HG02870 (cell line): ENCODE data around the gene STX17.
A peak's percentile ranks its signal among the peaks of the same experiment; 100 is the strongest.

Experiments
- ATAC-seq: cut with Tn5 transposase; IDR thresholded peaks from one replicate; pipeline ENCODE4 v1.9.1; 2021; ENCODE audit warnings: mild to moderate bottlenecking, moderate library complexity; ENCODE audit not compliant: unreplicated experiment

STX17 gene

DNA sequence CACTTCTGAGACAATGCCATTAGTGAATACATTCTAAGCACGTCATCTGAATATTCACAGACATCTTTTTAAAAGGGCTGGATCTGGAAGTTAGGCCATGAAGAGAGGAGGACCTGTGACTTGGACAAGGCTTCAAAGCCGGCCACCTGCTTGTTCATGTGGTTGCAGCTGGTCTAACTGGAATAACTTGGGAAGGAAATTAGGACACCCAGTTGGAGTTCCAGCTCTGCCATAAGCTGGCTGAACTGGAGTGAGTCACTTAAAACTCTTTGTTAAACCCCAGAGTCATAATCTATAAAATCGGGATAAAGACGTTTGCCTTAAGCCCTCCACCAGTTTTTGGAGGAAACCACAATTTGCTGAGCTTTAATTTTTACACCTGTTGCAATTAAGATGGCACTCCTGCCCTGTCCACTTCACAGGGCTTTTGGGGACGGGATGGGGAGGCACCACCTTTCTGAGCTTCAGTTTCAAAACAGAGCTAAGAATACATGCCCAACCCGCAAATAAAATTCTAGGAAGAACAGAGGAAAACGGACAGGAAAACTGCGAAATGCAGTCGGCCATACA, 536 bp upstream of the STX17 start:
- ATAC-seq = no peak

DNA sequence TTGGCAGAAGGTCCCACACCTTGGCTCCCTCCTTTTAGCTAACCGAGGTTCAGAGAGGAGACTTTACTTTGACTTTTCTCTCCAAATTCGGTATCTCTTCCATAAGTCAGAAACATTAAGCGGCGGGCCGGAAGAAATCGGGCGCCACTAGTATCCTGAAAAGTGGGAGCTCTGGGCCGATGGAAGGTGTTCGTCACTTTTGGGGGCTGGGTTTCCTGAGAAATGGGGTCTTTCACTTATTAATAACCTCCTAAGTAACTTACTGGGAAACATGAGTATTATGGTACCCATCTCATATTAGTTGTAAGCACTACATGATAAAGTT, 716 bp downstream of the STX17 start:
- no peak for ATAC-seq

DNA sequence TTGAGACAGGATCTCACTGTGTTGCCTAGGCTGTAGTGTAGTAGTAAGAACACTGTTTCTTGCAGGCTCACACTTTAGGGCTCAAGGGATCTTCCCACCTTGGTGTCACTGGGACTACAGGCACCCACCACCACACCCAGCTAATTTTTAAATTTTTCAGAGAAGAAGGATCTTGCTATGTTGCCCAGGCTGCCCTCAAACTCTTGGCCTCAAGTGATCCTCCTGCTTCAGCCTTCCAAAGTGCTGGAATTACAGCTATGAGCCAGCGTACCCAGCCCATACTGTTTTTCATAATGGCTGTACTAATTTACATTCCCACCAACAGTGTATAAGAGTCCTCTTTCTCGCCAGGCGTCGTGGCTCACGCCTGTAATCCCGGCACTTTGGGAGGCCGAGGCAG, 5.1 kb downstream of the STX17 start:
- ATAC-seq = no peak

- ATAC-seq = no peak
Observed at GRCh38 chr9:99916650-99917049, 10.2 kb downstream of the STX17 start.

DNA sequence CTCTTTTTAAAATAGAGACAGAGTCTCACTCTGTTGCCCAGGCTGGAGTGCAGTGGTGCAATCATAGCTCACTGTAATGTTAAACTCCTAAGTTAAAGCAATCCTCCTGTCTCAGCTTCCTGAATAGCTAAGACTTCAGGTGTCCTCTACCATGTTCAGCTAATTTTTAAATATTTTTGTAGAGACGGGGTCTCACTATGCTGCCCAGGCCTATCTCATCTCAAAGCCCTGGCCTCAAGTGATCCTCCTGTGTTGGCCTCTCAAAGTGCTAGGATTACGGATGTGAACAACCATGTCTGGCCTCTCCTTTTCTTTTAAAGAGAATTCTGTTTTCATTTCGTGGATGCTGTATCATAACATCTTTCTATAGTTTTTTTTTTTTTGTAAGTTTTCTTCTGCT, 11.7 kb downstream of the STX17 start:
- ATAC-seq = no peak

DNA sequence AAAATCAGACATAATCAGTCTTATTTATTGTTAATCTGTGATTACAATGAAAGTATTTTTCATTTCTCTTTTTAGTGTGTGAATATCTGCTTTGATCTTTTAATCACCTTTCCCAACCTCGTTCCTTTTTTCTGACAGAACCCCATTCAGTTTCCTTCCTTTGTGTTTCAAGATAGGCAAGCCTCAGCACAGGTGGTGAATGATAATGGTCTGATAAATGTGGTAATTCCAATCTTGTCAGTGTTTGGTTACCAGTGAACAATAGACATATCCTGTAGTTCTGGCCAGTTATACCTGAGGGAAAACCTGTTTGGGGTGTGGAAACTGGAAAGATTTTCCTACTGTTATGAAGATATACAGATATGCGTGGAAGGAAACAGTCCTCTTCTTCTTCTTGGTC, 13.5 kb downstream of the STX17 start:
- no peak for ATAC-seq

GRCh38 chr9:99921875-99922710, 15.6 kb downstream of the STX17 start:
- no peak for ATAC-seq

- ATAC-seq = no peak
Observed at GRCh38 chr9:99922711-99923030, 16.2 kb downstream of the STX17 start.

DNA sequence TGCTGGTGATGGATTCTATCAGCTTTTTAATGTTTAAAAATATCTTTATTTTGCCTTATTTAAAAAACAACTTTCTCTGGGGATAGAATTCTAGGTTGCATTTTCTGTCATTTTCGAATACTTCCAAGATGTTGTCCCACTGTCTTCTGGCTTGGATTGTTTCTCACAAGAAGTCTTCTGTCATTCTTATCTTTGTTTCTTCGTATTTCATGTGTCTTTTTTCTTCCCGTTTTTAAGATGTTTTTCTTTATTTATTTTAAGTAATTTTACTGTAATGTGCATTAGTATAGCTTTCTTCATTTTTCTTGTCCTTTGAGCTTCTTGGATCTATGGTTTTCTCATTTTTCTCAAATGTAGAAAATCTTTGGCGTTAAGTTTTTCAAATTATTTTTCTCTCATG, 19.1 kb downstream of the STX17 start:
- ATAC-seq = no peak

DNA sequence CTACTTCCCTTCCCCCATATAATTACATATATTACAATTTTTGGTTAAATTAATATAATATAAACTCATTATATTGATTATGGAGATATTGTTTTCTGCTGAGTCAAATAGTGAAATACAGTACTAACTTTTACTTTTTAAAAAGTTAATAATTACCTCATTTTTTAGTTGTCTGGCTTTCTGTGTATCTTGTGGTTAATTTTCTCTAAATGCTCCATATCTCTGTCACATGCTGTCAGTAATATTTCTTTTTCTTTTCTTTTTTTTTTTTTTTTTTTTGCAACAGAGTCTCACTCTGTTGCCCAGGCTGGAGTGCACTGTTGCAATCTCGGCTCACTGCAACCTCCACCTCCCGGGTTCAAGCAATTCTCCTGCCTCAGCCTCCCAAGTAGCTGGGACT, 23.2 kb downstream of the STX17 start:
- no peak for ATAC-seq

- ATAC-seq = no peak
Observed at GRCh38 chr9:99931155-99931840, 24.8 kb downstream of the STX17 start.

GRCh38 chr9:99936947-99937587, 30.6 kb downstream of the STX17 start:
- no peak for ATAC-seq

DNA sequence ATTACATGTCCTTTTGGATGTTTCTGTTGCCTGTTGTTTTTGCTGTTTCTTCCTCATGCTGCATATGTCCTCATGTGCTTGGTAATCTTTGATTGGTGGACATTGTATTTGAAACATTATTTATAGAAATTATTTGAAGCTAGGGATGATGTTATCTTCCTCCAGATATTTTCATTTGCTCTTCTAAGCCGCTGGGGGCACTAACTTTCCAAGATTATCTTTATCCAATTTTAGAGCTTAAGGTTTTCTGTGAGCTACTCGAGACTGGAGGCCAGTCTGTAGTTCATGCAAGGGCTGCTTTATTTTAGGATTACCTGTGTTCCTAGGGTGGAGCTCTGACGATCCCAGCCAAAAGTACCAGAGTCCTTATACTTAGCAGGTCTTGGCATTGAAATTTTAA, 40.9 kb downstream of the STX17 start:
- no peak for ATAC-seq

DNA sequence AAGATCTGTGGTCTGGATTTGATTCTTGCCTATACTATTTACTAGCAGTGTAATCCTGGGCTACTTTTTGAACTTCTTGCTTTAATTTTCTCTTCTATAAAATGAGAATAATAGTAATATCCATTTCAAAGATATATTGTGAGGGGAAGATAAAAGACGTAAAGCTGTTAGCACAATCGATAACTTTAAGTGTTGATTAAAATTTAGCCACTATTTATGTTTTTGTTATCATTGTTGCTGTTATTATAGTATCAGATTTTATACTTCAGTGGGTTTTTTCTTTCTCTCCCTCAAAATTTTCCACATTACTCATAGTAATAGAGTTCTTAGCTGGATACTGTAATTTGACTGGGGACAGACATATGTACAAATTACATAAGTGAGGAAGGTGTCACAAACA, 42.0 kb downstream of the STX17 start:
- no peak for ATAC-seq

DNA sequence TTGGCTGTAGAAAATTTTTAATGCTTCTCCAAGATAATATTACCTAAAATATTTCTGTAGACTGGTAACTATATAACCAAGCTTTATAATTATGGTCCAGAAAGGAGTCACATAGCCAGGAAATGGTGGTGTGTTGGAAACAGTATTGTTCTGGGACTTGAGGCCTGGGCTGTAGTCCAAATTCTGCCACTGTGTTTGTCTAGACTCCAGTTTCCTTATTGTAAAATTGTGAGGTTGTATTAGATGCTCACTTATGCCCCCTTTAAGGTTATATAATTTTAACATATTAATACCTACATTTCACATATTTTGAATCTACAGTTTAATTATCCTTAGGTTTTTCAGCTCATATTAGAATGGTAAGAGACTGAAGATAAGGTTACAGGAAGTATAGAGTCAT, 42.4 kb downstream of the STX17 start:
- no peak for ATAC-seq

DNA sequence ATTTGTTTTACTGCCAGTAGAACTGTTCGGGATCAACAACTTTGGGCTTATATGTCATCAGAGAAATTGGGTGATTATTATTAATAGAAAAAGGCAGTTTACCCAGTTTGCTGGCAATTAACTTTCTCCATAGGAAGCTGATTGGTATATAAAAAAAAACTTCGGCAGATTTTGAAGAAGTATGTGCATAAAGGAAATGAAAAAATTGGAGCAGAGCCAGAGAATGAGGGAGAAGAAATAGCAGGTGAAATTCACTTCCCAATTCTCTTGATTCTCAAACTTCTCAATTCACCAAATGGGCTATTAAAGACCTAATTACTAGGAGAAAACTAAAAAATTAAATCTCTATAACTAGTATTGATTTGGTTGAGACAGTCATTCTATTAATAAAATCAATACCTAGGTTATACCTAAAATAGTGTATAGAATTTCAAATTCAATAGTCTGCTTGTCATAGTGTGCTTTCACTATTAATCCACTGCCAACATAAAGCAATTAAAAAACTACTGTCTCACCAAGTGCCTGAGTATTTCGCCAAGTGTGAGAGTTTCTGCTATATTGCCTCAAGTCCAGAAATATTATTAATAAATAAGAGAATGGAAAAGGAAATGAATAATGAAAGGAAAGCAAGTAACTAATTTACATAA, 47.5 kb downstream of the STX17 start:
- ATAC-seq = no peak

DNA sequence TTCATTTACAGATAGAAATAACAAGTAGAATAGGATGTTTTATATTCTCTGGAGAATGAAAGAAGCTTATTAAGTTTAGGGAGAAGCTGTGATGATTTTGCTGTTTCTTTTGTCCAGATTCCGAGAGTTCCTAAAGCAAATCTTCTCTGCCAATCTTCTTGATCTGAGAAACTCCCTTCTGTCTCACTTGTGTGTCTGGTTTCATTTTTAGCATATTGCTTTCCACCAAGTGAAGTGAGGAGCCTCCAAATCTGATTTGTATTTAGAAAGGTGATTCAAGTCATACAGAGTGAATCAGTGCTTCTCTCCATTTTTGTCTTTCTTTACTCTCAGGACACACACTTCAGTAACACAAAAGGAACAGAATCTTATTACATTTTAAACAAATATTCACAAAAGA, 48.4 kb downstream of the STX17 start:
- ATAC-seq = peak; percentile 81

DNA sequence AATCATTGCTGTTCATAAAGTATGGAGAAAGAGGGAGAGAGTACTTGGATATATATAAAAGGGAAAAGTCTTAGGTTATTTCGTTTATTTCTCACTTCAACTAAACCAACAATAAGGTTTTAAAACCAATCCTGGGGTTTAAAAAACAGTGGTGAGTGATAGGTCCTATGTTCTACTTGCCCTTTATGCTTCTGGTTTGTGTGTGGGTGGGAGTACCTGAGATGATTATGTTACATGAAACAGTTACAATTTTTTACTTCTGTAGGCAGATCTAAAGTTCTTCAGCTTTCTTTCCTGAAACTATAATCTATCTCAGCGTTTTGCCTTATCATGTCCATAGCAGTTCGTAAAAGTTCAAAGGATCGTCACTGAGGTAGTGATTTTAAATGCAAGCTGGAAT, 49.2 kb downstream of the STX17 start:
- ATAC-seq = no peak

DNA sequence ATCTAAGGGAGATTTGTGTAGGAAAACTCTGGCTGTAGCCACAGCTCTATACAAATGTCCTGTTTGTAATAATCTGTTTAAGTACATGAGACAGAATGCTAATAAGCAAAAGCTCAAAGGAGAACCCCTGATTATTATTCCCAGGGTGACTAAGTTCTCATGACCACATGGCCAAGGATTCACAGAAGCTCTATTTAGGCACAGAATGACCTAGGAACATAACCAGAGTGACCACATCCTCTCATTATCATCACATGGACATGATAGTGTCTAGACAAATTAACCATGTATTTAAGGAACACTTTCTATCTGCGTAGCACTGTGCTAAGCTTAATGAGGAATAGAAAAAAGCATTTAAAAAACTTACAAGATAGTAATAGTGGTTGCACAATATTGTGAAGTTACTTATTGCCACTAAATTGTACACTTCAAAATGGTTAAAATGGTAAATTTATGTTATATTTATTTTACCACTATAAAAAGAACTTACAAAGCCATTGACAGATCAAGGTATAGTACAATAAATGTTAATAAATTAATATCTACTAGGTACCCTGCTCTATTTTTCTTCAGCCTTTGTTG, 56.3 kb downstream of the STX17 start:
- ATAC-seq = no peak

DNA sequence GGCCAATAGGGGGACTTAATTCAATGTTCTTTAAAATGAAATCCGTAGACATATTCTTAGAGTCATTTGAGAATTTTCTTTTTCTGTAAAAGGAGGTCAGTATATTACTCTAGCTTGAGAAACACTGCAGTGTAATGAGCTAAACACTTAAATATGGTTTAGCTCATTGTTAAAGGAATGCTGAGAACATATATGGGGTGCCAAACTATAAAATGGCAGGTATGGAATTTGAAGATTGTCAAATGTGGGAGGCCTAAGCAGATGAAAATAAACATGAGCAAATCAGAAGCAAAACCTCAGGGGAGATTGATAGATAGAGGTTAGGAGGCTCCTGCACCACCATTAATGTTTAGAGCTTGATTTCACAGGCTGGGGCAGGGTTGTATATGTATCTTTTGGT, 57.9 kb downstream of the STX17 start:
- ATAC-seq = no peak

- no peak for ATAC-seq
Observed at GRCh38 chr9:99966001-99966400, 59.5 kb downstream of the STX17 start.
